ENCODE measurements around the gene KCP. TPM values are rescaled to one million over a fixed set of nuclear protein-coding genes. Genes with fewer than 3 reads are reported as not detected.

The KCP gene
- polyA plus RNA-seq, 1 donor from 2014 or later = 0.31 TPM

DNA sequence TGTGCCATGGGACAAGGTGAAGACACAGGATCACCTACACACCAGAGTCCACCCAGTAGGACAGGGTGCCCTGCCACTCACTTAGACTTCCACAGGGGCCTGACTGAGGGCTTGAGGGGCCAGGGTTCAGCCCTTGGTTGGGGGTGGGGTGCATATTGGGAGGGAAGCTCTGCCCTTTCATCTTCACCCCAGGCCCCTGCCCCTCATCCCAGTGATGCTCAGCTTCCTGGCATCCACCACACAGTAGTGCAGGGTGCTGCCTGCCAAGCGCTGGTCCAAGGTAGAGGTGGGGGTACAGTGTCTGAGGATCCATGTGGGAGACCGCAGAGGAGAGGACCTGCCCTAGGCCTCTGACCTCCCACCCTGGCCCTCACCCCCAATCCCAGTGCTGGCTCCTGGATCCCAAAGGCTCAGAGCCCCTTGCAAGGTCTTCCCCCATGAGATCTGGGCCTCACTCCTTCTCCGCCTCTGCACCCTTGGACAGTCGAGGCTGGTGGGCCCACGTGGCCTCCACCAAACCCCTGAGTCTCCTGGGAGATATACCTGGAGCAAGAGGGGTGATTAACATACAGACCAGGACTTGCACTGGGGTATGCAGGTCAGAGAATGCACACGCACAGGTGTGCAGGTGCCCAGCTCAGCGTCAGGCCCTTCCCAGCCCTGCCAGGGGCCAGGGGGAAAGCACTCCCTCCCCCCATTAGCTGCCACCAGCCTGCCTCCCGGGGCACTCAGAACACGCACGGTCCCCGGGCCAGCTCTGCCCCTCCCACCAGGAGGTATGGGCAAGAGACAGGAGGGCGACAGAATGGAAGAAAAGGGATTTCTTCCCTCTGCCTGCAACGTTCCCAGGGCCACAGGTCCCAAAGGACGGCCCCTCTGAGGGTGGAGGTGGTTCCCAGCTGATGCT is 18.6 kb upstream of the KCP start:
- H3K36me3 ChIP-seq (ENCODE audit: insufficient read depth, low read length) = no peaks in the 10 kb centered on the region
- no peak overlapping the region for H3K4me3 ChIP-seq (ENCODE audit: low read length)
- no peak overlapping the region for H2AFZ ChIP-seq (ENCODE audit: low read depth, low read length)
- H3K9me3 ChIP-seq (ENCODE audit: low read length) = no peaks in the 10 kb centered on the region
- TF ChIP-seq, protein P1, sequence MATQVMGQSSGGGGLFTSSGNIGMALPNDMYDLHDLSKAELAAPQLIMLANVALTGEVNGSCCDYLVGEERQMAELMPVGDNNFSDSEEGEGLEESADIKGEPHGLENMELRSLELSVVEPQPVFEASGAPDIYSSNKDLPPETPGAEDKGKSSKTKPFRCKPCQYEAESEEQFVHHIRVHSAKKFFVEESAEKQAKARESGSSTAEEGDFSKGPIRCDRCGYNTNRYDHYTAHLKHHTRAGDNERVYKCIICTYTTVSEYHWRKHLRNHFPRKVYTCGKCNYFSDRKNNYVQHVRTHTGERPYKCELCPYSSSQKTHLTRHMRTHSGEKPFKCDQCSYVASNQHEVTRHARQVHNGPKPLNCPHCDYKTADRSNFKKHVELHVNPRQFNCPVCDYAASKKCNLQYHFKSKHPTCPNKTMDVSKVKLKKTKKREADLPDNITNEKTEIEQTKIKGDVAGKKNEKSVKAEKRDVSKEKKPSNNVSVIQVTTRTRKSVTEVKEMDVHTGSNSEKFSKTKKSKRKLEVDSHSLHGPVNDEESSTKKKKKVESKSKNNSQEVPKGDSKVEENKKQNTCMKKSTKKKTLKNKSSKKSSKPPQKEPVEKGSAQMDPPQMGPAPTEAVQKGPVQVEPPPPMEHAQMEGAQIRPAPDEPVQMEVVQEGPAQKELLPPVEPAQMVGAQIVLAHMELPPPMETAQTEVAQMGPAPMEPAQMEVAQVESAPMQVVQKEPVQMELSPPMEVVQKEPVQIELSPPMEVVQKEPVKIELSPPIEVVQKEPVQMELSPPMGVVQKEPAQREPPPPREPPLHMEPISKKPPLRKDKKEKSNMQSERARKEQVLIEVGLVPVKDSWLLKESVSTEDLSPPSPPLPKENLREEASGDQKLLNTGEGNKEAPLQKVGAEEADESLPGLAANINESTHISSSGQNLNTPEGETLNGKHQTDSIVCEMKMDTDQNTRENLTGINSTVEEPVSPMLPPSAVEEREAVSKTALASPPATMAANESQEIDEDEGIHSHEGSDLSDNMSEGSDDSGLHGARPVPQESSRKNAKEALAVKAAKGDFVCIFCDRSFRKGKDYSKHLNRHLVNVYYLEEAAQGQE (IDR thresholded peaks at IDR 0.05; ENCODE audit: borderline replicate concordance) = no peak
- TF ChIP-seq CTCF (IDR thresholded peaks at IDR 0.05; ENCODE audit: poor library complexity, severe bottlenecking) (no peak), MXI1 (conservative IDR thresholded peaks at IDR 0.05; ENCODE audit: poor library complexity, severe bottlenecking) (no peak), TAF1 (IDR thresholded peaks at IDR 0.05; ENCODE audit: low read depth) (no peak), EZH2 (IDR thresholded peaks at IDR 0.05; ENCODE audit: borderline replicate concordance, insufficient read depth, low read length, poor library complexity, severe bottlenecking) (no peak), POLR2AphosphoS5 (IDR thresholded peaks at IDR 0.05) (no peak), SMC3 (conservative IDR thresholded peaks at IDR 0.05; ENCODE audit: poor library complexity) (no peak), RAD21 (conservative IDR thresholded peaks at IDR 0.05) (no peak), EP300 (conservative IDR thresholded peaks at IDR 0.05; ENCODE audit: poor library complexity, severe bottlenecking) (no peak)
- no peaks in the 10 kb centered on the region for H3K9me2 ChIP-seq (ENCODE audit: insufficient read depth, low read length)
- no peaks in the 10 kb centered on the region for H3K27me3 ChIP-seq (ENCODE audit: insufficient read depth, low read depth, low read length)
- no peak overlapping the region for H3K4me2 ChIP-seq (ENCODE audit: low read length)
- no peaks in the 10 kb centered on the region for H4K20me1 ChIP-seq (ENCODE audit: insufficient read depth)
- H3K79me2 ChIP-seq (replicated peaks; ENCODE audit: insufficient read depth, low read length) = no peaks in the 10 kb centered on the region
- H3F3A ChIP-seq (ENCODE audit: insufficient read depth, low read length, poor library complexity, severe bottlenecking) = no peaks in the 10 kb centered on the region
- no peak overlapping the region for H3K27ac ChIP-seq (ENCODE audit: low read length)
- no peak overlapping the region for H3K9ac ChIP-seq (ENCODE audit: low read length)

DNA sequence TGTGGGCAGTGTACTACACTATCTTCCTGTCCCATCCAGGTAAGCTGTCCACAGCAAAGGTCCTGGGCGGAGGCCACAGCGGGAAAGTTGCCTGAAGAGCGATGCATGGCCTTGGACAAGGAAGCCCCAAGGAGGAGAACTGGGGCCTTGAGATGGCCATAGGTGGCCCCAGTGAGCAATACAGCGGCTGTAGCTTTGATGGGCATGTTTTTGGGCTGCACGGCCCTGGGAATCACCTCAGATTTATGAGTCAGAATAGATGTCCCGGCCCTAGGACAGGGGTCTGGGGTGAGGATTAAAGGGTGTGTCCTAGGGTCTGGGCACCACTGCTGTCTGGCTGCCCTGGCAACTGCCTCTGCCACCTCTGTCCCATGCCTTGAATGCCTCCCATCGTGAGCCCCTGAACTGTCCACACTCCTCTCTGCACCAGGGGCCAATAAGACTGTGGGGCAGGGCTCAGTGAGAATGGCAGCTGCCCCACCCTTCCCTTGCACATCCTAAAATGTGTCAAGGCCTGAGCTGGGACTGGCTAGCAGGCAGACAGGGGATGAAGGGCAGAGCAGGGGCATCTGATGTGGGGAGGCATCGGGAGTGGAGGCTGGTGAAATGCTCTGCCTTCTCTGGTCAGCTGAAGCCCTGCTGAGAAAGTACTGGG is 17.8 kb upstream of the KCP start:
- no peaks in the 10 kb centered on the region for H4K20me1 ChIP-seq (ENCODE audit: insufficient read depth)
- no peaks in the 10 kb centered on the region for H3K9me2 ChIP-seq (ENCODE audit: insufficient read depth, low read length)
- no peak overlapping the region for H3K27ac ChIP-seq (ENCODE audit: low read length)
- H3K27me3 ChIP-seq (ENCODE audit: insufficient read depth, low read depth, low read length) = no peaks in the 10 kb centered on the region
- no peaks in the 10 kb centered on the region for H3F3A ChIP-seq (ENCODE audit: insufficient read depth, low read length, poor library complexity, severe bottlenecking)
- no peak overlapping the region for H2AFZ ChIP-seq (ENCODE audit: low read depth, low read length)
- no peak overlapping the region for H3K4me2 ChIP-seq (ENCODE audit: low read length)
- H3K79me2 ChIP-seq (replicated peaks; ENCODE audit: insufficient read depth, low read length) = no peaks in the 10 kb centered on the region
- H3K9ac ChIP-seq (ENCODE audit: low read length) = no peak overlapping the region
- H3K4me3 ChIP-seq (ENCODE audit: low read length) = no peak overlapping the region
- no peak for TF ChIP-seq RAD21 (conservative IDR thresholded peaks at IDR 0.05)
- no peak for TF ChIP-seq SMC3 (conservative IDR thresholded peaks at IDR 0.05; ENCODE audit: poor library complexity)
- TF ChIP-seq MXI1 (conservative IDR thresholded peaks at IDR 0.05; ENCODE audit: poor library complexity, severe bottlenecking) = no peak
- TF ChIP-seq, protein P1 (IDR thresholded peaks at IDR 0.05; ENCODE audit: borderline replicate concordance) = no peak
- no peak for TF ChIP-seq TAF1 (IDR thresholded peaks at IDR 0.05; ENCODE audit: low read depth)
- H3K36me3 ChIP-seq (ENCODE audit: insufficient read depth, low read length) = no peaks in the 10 kb centered on the region
- no peaks in the 10 kb centered on the region for H3K9me3 ChIP-seq (ENCODE audit: low read length)
